HEK293 (cell line): Measurements from ENCODE around the gene GALNT15.

Experiments
- CTCF ChIA-PET: fragments of 350-600 bp; formaldehyde crosslinking; extraction: SDS; loops from one replicate; lab custom pipeline; 2021; ENCODE audit warnings: antibody characterized with exemption; lab: Yijun Ruan, JAX
- POLR2A ChIA-PET: fragments of 300-600 bp; formaldehyde crosslinking; extraction: SDS; loops from one replicate; lab custom pipeline; 2020; ENCODE audit warnings: antibody characterized with exemption, inconsistent platforms; lab: Yijun Ruan, JAX
- H3K27ac ChIP-seq: fragments of 200-500 bp; sonication (Bioruptor generic); 2 replicates; pipeline ENCODE4 v1.5.1; 2014; ENCODE audit warnings: low read depth, low read length, control low read depth, inconsistent platforms; ENCODE audit errors: extremely low read depth
- H3K36me3 ChIP-seq, 2 experiments: fragments of 200-500 bp in 1 of 2; sonication (Bioruptor generic) in 1 of 2; 1 replicate in 1 of 2; 2 replicates in 1 of 2; pipeline ENCODE4 v1.5.1; 2014 to 2017; ENCODE audit warnings: inconsistent platforms in 2 of 2, low read length in 2 of 2; ENCODE audit not compliant: control insufficient read depth in 2 of 2, insufficient read depth in 1 of 2
- H3K4me1 ChIP-seq: fragments of 200-500 bp; sonication (Bioruptor generic); 2 replicates; pipeline ENCODE4 v1.5.1; 2014; ENCODE audit warnings: mild to moderate bottlenecking, low read length, inconsistent platforms; ENCODE audit not compliant: control insufficient read depth, insufficient read depth
- H3K4me3 ChIP-seq: 2 replicates; pipeline ENCODE4 v1.5.1; 2011; ENCODE audit warnings: low read depth, mild to moderate bottlenecking, control low read depth, low read length, moderate library complexity
- H3K9me3 ChIP-seq: fragments of 200-500 bp; sonication (Bioruptor generic); 2 replicates; pipeline ENCODE4 v1.5.1; 2014; ENCODE audit warnings: low read depth, low read length, inconsistent platforms; ENCODE audit not compliant: control insufficient read depth, insufficient read depth
- EGR2 ChIP-seq: fragments of 450-650 bp; formaldehyde crosslinking; IDR thresholded peaks from 2 replicates; pipeline ENCODE4 v1.5.1; 2016; ENCODE audit warnings: low read depth, missing biosample characterization, missing genetic modification characterization
- ELK4 ChIP-seq: IDR thresholded peaks from 2 replicates; pipeline ENCODE4 v1.6.1; 2011; ENCODE audit warnings: mild to moderate bottlenecking, low read depth, low read length, borderline replicate concordance
- KLF16 ChIP-seq: fragments of 450-650 bp; formaldehyde crosslinking; IDR thresholded peaks from 2 replicates; pipeline ENCODE4 v1.5.1; 2017; ENCODE audit warnings: missing biosample characterization, missing genetic modification characterization
- KLF7 ChIP-seq: fragments of 450-650 bp; formaldehyde crosslinking; IDR thresholded peaks from 2 replicates; pipeline ENCODE4 v1.5.1; 2016; ENCODE audit warnings: missing biosample characterization, missing genetic modification characterization, borderline replicate concordance
- KLF8 ChIP-seq: fragments of 450-650 bp; formaldehyde crosslinking; IDR thresholded peaks from 2 replicates; pipeline ENCODE4 v1.5.1; 2016; ENCODE audit warnings: missing biosample characterization, missing genetic modification characterization
- MEIS1 ChIP-seq: sonication (generic); formaldehyde crosslinking; IDR thresholded peaks from 2 replicates; pipeline ENCODE4 v1.8.1; 2022; ENCODE audit warnings: missing genetic modification reagents, mild to moderate bottlenecking, borderline replicate concordance
- SALL2 ChIP-seq: fragments of 450-650 bp; formaldehyde crosslinking; IDR thresholded peaks from 2 replicates; pipeline ENCODE4 v1.5.0; 2017; ENCODE audit warnings: missing biosample characterization, mild to moderate bottlenecking, missing genetic modification characterization, borderline replicate concordance
- SCRT1 ChIP-seq: fragments of 450-650 bp; formaldehyde crosslinking; IDR thresholded peaks from 2 replicates; pipeline ENCODE4 v1.5.1; 2016; ENCODE audit warnings: missing biosample characterization, missing genetic modification characterization, borderline replicate concordance
- SETDB1 ChIP-seq: IDR thresholded peaks from one replicate; pipeline ENCODE4 v1.6.1; 2017; ENCODE audit warnings: mild to moderate bottlenecking, low read length, moderate library complexity, mixed read lengths; ENCODE audit not compliant: insufficient read length
- SP2 ChIP-seq: fragments of 450-650 bp; formaldehyde crosslinking; IDR thresholded peaks from 2 replicates; pipeline ENCODE4 v1.5.1; 2016; ENCODE audit warnings: missing biosample characterization, missing genetic modification characterization
- TRIM28 ChIP-seq: IDR thresholded peaks from 2 replicates; pipeline ENCODE4 v1.6.1; 2011; ENCODE audit warnings: low read length, control low read depth, borderline replicate concordance
- ZBTB8A ChIP-seq: fragments of 450-650 bp; formaldehyde crosslinking; IDR thresholded peaks from 2 replicates; pipeline ENCODE4 v1.5.1; 2016; ENCODE audit warnings: missing biosample characterization, missing genetic modification characterization
- ZFP3 ChIP-seq: fragments of 450-650 bp; formaldehyde crosslinking; IDR thresholded peaks from 2 replicates; pipeline ENCODE4 v1.5.1; 2016; ENCODE audit warnings: low read depth, missing biosample characterization, missing genetic modification characterization
- ZNF280C ChIP-seq: fragments of 450-650 bp; formaldehyde crosslinking; IDR thresholded peaks from 2 replicates; pipeline ENCODE4 v1.5.1; 2016; ENCODE audit warnings: missing biosample characterization, missing genetic modification characterization
- ZNF302 ChIP-seq: fragments of 450-650 bp; formaldehyde crosslinking; IDR thresholded peaks from 2 replicates; pipeline ENCODE4 v1.5.1; 2016; ENCODE audit warnings: missing biosample characterization, missing genetic modification characterization, low read depth
- ZNF335 ChIP-seq: fragments of 450-650 bp; formaldehyde crosslinking; conservative IDR thresholded peaks from 2 replicates; pipeline ENCODE4 v1.5.1; 2016; ENCODE audit warnings: missing biosample characterization, missing genetic modification characterization
- ZNF362 ChIP-seq: fragments of 450-650 bp; formaldehyde crosslinking; IDR thresholded peaks from 2 replicates; pipeline ENCODE4 v1.5.1; 2016; ENCODE audit warnings: missing biosample characterization, missing genetic modification characterization
- ZNF514 ChIP-seq: fragments of 450-650 bp; formaldehyde crosslinking; IDR thresholded peaks from 2 replicates; pipeline ENCODE4 v1.5.1; 2016; ENCODE audit warnings: missing biosample characterization, missing genetic modification characterization
- ZNF580 ChIP-seq: fragments of 450-650 bp; formaldehyde crosslinking; IDR thresholded peaks from 2 replicates; pipeline ENCODE4 v1.5.1; 2016; ENCODE audit warnings: missing biosample characterization, missing genetic modification characterization
- ZNF670 ChIP-seq: fragments of 450-650 bp; formaldehyde crosslinking; IDR thresholded peaks from 2 replicates; pipeline ENCODE4 v1.5.1; 2016; ENCODE audit warnings: missing biosample characterization, missing genetic modification characterization, low read depth
- ZNF677 ChIP-seq: fragments of 450-650 bp; IDR thresholded peaks from 2 replicates; pipeline ENCODE4 v1.5.0; 2018; ENCODE audit warnings: missing biosample characterization, mild to moderate bottlenecking, missing genetic modification characterization, moderate library complexity
- ZSCAN23 ChIP-seq: fragments of 450-650 bp; formaldehyde crosslinking; IDR thresholded peaks from 2 replicates; pipeline ENCODE4 v1.5.1; 2016; ENCODE audit warnings: missing biosample characterization, missing genetic modification characterization
- ZSCAN30 ChIP-seq: fragments of 450-650 bp; IDR thresholded peaks from 2 replicates; pipeline ENCODE4 v1.5.1; 2018; ENCODE audit warnings: missing biosample characterization, mild to moderate bottlenecking, missing genetic modification characterization, moderate library complexity
- TF ChIP-seq, protein P1 (sequence below): fragments of 450-650 bp; formaldehyde crosslinking; IDR thresholded peaks from 2 replicates; pipeline ENCODE4 v1.5.1; 2016; ENCODE audit warnings: missing biosample characterization, missing genetic modification characterization

Gene GALNT15, protein sequence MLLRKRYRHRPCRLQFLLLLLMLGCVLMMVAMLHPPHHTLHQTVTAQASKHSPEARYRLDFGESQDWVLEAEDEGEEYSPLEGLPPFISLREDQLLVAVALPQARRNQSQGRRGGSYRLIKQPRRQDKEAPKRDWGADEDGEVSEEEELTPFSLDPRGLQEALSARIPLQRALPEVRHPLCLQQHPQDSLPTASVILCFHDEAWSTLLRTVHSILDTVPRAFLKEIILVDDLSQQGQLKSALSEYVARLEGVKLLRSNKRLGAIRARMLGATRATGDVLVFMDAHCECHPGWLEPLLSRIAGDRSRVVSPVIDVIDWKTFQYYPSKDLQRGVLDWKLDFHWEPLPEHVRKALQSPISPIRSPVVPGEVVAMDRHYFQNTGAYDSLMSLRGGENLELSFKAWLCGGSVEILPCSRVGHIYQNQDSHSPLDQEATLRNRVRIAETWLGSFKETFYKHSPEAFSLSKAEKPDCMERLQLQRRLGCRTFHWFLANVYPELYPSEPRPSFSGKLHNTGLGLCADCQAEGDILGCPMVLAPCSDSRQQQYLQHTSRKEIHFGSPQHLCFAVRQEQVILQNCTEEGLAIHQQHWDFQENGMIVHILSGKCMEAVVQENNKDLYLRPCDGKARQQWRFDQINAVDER

DNA sequence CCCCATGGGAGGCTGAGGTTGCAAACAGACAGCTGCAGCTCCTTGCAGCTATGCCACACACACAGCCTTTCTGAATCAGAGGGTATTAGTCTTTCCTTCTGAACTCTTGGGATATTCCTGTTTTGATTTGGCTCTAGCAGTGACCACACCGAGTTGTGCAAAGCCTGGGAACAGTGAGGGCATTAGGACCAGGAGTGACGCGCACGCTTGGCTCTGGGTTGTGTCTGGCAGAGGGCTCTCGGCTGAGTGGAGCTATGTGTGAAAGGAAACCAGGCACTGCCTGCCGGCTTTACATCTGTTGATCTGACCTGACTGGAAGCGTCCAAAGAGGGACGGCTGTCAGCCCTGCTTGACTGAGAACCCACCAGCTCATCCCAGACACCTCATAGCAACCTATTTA, at the start of gene GALNT15:
Gene GALNT15 (plus strand): TSS at position 292 of the 400 bp plus-strand sequence. CDS start 472 bp downstream, outside the sequence.
- Histone ChIP-seq H3K4me3 (no peak within 1 kb of the TSS), H3K4me1 (no peaks in the 10 kb centered on the region; the same call in 1 of the 2 replicates), H3K36me3 (no peaks in the 10 kb centered on the region), H3K9me3 (no peaks in the 10 kb centered on the region), H3K27ac (no peak within 1 kb of the TSS)
- ChIA-PET POLR2A (no interaction called here), CTCF (interaction anchor here (0.7 to 10.3 kb wide), 2 partner anchors 48 to 126 kb away, joined by 3 to 167 read pairs; no protein-coding TSS in a partner anchor)
- TF ChIP-seq, protein P1, sequence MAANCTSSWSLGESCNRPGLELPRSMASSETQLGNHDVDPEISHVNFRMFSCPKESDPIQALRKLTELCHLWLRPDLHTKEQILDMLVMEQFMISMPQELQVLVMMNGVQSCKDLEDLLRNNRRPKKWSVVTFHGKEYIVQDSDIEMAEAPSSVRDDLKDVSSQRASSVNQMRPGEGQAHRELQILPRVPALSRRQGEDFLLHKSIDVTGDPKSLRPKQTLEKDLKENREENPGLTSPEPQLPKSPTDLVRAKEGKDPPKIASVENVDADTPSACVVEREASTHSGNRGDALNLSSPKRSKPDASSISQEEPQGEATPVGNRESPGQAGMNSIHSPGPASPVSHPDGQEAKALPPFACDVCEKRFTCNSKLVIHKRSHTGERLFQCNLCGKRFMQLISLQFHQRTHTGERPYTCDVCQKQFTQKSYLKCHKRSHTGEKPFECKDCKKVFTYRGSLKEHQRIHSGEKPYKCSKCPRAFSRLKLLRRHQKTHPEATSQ (tag by site-specific recombination), result no peak
- TF ChIP-seq ELK4 (no peak), ZFP3 (tag by site-specific recombination) (no peak), SP2 (tag by site-specific recombination) (no peak), KLF8 (no peak), ZSCAN30 (tag by site-specific recombination) (no peak), SETDB1 (no peak)
- TF ChIP-seq, all 188 proteins: peak for 0

- H3K4me1 ChIP-seq, result no peaks in the 10 kb centered on the region
- CTCF ChIA-PET, result no interaction called here
- H3K36me3 ChIP-seq, result no peaks in the 10 kb centered on the region
- no peaks in the 10 kb centered on the region for H3K9me3 ChIP-seq
- POLR2A ChIA-PET, result no interaction called here
- TF ChIP-seq ZNF335 (tag by site-specific recombination) (no peak), MEIS1 (no peak), EGR2 (tag by site-specific recombination) (no peak), ZNF677 (tag by site-specific recombination) (no peak), ZBTB8A (no peak), ZNF670 (tag by site-specific recombination) (no peak)
- H3K4me3 ChIP-seq, result no peak overlapping the region
- no peak overlapping the region for H3K27ac ChIP-seq
Observed at GRCh38 chr3:16126634-16127033, 47.8 kb upstream of the GALNT15 start.

- CTCF ChIA-PET, result no interaction called here
- Histone ChIP-seq H3K4me3 (no peak overlapping the region), H3K9me3 (no peaks in the 10 kb centered on the region), H3K4me1 (no peaks in the 10 kb centered on the region), H3K27ac (no peak overlapping the region), H3K36me3 (no peaks in the 10 kb centered on the region)
- POLR2A ChIA-PET, result no interaction called here
- TF ChIP-seq ZSCAN23 (tag by site-specific recombination) (no peak), ZNF302 (tag by site-specific recombination) (no peak), KLF7 (tag by site-specific recombination) (no peak), ZNF514 (no peak), KLF16 (tag by site-specific recombination) (no peak), ZNF280C (no peak), ZNF580 (no peak), TRIM28 (no peak), SCRT1 (no peak), ZNF362 (no peak), SALL2 (tag by site-specific recombination) (no peak)
Observed at GRCh38 chr3:16127249-16127648, 47.2 kb upstream of the GALNT15 start.
